ENCODE measurements around the gene CCDC178.

DNA sequence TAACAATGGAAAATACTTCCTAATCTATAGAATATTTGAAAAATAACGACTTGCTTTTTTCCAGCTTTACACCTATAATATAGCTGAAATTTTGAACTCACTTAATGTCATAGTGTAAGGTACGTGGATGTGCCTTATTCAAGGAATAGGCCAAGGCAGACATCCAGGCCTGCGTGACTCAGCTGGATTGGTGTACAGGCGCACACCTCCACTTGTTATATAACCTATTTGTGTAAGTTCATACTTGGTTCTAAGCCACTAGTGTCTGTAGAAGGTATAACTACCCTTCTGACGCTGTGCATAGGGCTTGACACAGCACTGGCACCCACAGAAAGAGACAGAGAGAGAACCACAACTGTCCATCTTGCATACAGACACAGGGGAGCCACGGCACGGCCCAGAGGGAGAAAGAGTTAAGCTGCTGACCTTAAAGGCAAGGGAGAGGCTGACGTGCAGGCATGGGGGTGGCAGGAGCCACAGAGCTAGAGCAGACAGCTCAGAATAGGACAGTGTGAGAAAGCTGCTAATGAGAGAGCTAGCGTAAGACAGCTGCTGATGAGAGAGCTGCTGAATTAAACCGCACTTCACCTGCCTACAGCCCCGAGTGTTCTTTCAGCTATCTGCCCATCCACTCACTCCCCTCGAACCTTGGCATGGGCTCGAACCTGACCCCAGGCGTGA is 16.1 kb downstream of the CCDC178 start:
- no peak for TF ChIP-seq CTCF (IDR thresholded peaks at IDR 0.05)
- TF ChIP-seq POLR2A (IDR thresholded peaks at IDR 0.05) = no peak

Data from esophagus squamous epithelium (tissue), 4 donors.